ENCODE results near the gene PRAMEF1.
"Not testable (repeated sequence)": the region's sequence is repeated elsewhere in the genome, so short reads cannot be mapped to it uniquely, and the experiment has no call there.

DNA sequence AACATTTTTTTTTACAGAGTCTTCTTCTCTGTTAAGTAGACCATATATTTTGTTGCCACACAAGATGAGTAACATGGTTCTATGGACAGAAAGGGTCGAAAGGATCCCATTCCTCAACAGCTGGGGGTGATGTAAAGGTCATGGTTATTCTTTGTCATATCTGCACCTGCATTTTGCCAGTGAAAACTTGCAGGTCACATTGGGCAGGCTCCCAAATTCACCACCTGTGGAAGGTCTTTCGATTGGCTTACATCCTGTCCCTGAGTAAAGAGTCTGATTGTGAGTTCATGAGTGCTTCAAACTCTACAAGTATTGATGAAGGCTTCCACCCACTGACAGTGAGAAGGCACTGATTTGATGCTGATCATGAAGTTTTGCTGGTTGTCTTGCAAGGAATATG lies 42.1 kb downstream of the PRAMEF1 start:
- TF ChIP-seq, protein P1, sequence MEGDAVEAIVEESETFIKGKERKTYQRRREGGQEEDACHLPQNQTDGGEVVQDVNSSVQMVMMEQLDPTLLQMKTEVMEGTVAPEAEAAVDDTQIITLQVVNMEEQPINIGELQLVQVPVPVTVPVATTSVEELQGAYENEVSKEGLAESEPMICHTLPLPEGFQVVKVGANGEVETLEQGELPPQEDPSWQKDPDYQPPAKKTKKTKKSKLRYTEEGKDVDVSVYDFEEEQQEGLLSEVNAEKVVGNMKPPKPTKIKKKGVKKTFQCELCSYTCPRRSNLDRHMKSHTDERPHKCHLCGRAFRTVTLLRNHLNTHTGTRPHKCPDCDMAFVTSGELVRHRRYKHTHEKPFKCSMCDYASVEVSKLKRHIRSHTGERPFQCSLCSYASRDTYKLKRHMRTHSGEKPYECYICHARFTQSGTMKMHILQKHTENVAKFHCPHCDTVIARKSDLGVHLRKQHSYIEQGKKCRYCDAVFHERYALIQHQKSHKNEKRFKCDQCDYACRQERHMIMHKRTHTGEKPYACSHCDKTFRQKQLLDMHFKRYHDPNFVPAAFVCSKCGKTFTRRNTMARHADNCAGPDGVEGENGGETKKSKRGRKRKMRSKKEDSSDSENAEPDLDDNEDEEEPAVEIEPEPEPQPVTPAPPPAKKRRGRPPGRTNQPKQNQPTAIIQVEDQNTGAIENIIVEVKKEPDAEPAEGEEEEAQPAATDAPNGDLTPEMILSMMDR (IDR thresholded peaks at IDR 0.05), result not testable (repeated sequence)
- not testable (repeated sequence) for TF ChIP-seq ZFX (IDR thresholded peaks at IDR 0.05; ENCODE audit: borderline replicate concordance)
